ES-I3 (cell line): Measurements from ENCODE around the gene COL1A1.

Experiments used
- H3K36me3 ChIP-seq: 2 replicates; pipeline ENCODE4 v1.6.1; 2013; ENCODE audit warnings: mild to moderate bottlenecking, low read length, control low read depth, moderate library complexity; ENCODE audit not compliant: insufficient read depth
- H3K4me1 ChIP-seq: 2 replicates; pipeline ENCODE4 v1.6.1; 2013; ENCODE audit warnings: mild to moderate bottlenecking, control low read depth, low read length; ENCODE audit not compliant: insufficient read depth
- H3K9ac ChIP-seq: 2 replicates; pipeline ENCODE4 v1.6.1; 2013; ENCODE audit warnings: low read depth, mild to moderate bottlenecking, low read length, moderate library complexity
- H3K9me3 ChIP-seq: 2 replicates; pipeline ENCODE4 v1.6.1; 2013; ENCODE audit warnings: mild to moderate bottlenecking, low read length, moderate library complexity; ENCODE audit not compliant: control insufficient read depth, insufficient read depth

Gene COL1A1

GRCh38 chr17:50188921-50189549 is 12.4 kb downstream of the COL1A1 start:
- Histone ChIP-seq H3K9me3 (no peaks in the 10 kb centered on the region), H3K9ac (no peak overlapping the region), H3K36me3 (peaks cover 30% of the 10 kb centered on the region), H3K4me1 (peaks cover 11% of the 10 kb centered on the region; the same call in 1 of the 2 replicates)

GRCh38 chr17:50188531-50188920 is 12.9 kb downstream of the COL1A1 start:
- Histone ChIP-seq H3K9me3 (no peaks in the 10 kb centered on the region), H3K9ac (no peak overlapping the region), H3K4me1 (peaks cover 16% of the 10 kb centered on the region; the same call in 1 of the 2 replicates), H3K36me3 (peaks cover 25% of the 10 kb centered on the region)

GRCh38 chr17:50187751-50188530 is 13.5 kb downstream of the COL1A1 start:
- Histone ChIP-seq H3K36me3 (peaks cover 25% of the 10 kb centered on the region), H3K9me3 (no peaks in the 10 kb centered on the region), H3K9ac (no peak overlapping the region), H3K4me1 (peaks cover 16% of the 10 kb centered on the region; the same call in 1 of the 2 replicates)

- Histone ChIP-seq H3K9ac (no peak overlapping the region), H3K4me1 (peaks cover 16% of the 10 kb centered on the region; the same call in 1 of the 2 replicates), H3K9me3 (no peaks in the 10 kb centered on the region), H3K36me3 (peaks cover 25% of the 10 kb centered on the region)
Observed at GRCh38 chr17:50187394-50187725, 14.1 kb downstream of the COL1A1 start.

GRCh38 chr17:50186661-50187393 is 14.6 kb downstream of the COL1A1 start:
- H3K36me3 ChIP-seq, result peaks cover 25% of the 10 kb centered on the region
- no peak overlapping the region for H3K9ac ChIP-seq
- no peaks in the 10 kb centered on the region for H3K9me3 ChIP-seq
- H3K4me1 ChIP-seq, result peaks cover 16% of the 10 kb centered on the region; the same call in 1 of the 2 replicates

- Histone ChIP-seq H3K9me3 (no peaks in the 10 kb centered on the region), H3K4me1 (peaks cover 16% of the 10 kb centered on the region; the same call in 1 of the 2 replicates), H3K36me3 (peaks cover 21% of the 10 kb centered on the region), H3K9ac (no peak overlapping the region)
Observed at GRCh38 chr17:50185631-50186471, 15.6 kb downstream of the COL1A1 start.

GRCh38 chr17:50184611-50185398 is 16.6 kb downstream of the COL1A1 start:
- Histone ChIP-seq H3K4me1 (peaks cover 16% of the 10 kb centered on the region; the same call in 1 of the 2 replicates), H3K9ac (no peak overlapping the region), H3K9me3 (no peaks in the 10 kb centered on the region), H3K36me3 (peaks cover 19% of the 10 kb centered on the region)

GRCh38 chr17:50184064-50184463 is 17.4 kb downstream of the COL1A1 start:
- Histone ChIP-seq H3K9me3 (no peaks in the 10 kb centered on the region), H3K4me1 (peaks cover 16% of the 10 kb centered on the region; the same call in 1 of the 2 replicates), H3K9ac (no peak overlapping the region), H3K36me3 (peaks cover 19% of the 10 kb centered on the region)

- no peak overlapping the region for H3K9ac ChIP-seq
- H3K4me1 ChIP-seq, result peaks cover 19% of the 10 kb centered on the region
- peaks cover 13% of the 10 kb centered on the region for H3K36me3 ChIP-seq
- no peaks in the 10 kb centered on the region for H3K9me3 ChIP-seq
Observed at GRCh38 chr17:50183421-50183994, 17.9 kb downstream of the COL1A1 start.

GRCh38 chr17:50182783-50183420 is 18.5 kb downstream of the COL1A1 start:
- Histone ChIP-seq H3K9me3 (no peaks in the 10 kb centered on the region), H3K9ac (no peak overlapping the region), H3K4me1 (peaks cover 20% of the 10 kb centered on the region), H3K36me3 (peaks cover 13% of the 10 kb centered on the region)

- H3K9ac ChIP-seq, result no peak overlapping the region
- peaks cover 4% of the 10 kb centered on the region for H3K36me3 ChIP-seq
- H3K9me3 ChIP-seq, result no peaks in the 10 kb centered on the region
- peaks cover 20% of the 10 kb centered on the region for H3K4me1 ChIP-seq
Observed at GRCh38 chr17:50181591-50182560, 19.6 kb downstream of the COL1A1 start.

- Histone ChIP-seq H3K36me3 (no peaks in the 10 kb centered on the region; the same call in 1 of the 2 replicates), H3K9ac (no peak overlapping the region), H3K9me3 (no peaks in the 10 kb centered on the region), H3K4me1 (peaks cover 20% of the 10 kb centered on the region)
Observed at GRCh38 chr17:50181144-50181543, 20.3 kb downstream of the COL1A1 start.
